ENCODE results near the gene CEP250.
"Not testable (repeated sequence)": the region's sequence is repeated elsewhere in the genome, so short reads cannot be mapped to it uniquely, and the experiment has no call there.

CEP250 gene

GRCh38 chr20:35443003-35443402 lies 12.4 kb upstream of the CEP250 start:
- no peak overlapping the region for H3K4me3 ChIP-seq (replicated peaks; ENCODE audit: low read depth, low read length)
- TF ChIP-seq, protein P1, sequence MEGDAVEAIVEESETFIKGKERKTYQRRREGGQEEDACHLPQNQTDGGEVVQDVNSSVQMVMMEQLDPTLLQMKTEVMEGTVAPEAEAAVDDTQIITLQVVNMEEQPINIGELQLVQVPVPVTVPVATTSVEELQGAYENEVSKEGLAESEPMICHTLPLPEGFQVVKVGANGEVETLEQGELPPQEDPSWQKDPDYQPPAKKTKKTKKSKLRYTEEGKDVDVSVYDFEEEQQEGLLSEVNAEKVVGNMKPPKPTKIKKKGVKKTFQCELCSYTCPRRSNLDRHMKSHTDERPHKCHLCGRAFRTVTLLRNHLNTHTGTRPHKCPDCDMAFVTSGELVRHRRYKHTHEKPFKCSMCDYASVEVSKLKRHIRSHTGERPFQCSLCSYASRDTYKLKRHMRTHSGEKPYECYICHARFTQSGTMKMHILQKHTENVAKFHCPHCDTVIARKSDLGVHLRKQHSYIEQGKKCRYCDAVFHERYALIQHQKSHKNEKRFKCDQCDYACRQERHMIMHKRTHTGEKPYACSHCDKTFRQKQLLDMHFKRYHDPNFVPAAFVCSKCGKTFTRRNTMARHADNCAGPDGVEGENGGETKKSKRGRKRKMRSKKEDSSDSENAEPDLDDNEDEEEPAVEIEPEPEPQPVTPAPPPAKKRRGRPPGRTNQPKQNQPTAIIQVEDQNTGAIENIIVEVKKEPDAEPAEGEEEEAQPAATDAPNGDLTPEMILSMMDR (IDR thresholded peaks at IDR 0.05; ENCODE audit: low read depth, low read length, missing control alignments), result no peak
- DNase-seq (ENCODE audit: extremely low read depth, low read depth), result peak; percentile 73

- DNase-seq (ENCODE audit: extremely low read depth, low read depth), result no peak
Measured at GRCh38 chr20:35444226-35444625, 11.2 kb upstream of the CEP250 start.

DNA sequence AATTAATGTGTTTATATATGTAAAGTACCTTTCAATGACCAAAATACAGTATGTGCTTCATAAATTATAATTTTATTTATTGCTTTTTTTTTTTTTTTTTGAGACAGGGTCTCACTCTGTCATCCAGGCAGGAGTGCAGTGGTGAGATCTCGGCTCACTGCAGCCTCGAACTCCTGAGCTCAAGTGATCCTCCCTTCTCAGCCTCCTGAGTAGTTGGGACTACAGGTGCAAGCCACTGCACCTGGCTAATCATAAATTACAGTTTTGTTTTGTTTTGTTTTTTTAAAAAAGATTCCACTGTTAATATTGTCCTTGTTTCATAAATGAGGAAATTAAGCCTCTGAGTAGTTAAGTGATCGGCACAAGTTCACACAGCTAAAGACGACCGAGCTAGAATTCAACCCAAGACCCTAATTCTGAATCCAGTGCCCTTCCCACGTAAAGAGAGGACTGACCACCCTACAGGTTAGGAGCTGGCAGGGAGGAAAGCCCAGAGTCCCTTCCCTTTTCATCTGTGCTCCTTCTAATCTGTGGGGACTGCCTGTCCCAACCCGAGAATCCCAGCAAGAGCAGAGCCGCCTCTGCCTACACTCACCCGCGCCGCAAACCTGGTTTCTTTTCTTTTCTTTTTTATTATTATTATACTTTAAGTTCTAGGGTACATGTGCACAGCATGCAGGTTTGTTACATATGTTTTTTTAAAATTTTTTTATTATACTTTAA lies 8.9 kb upstream of the CEP250 start:
- TF ChIP-seq, protein P1 (IDR thresholded peaks at IDR 0.05; ENCODE audit: low read depth, low read length, missing control alignments), result no peak
- DNase-seq (ENCODE audit: extremely low read depth, low read depth), result no peak
- H3K4me3 ChIP-seq (replicated peaks; ENCODE audit: low read depth, low read length), result 0 out of 2 replicates have a peak overlapping the region, but pooled peaks have one; percentile 12

More at GRCh38 chr20:35444226-35444625, 11.2 kb upstream of the CEP250 start:
- no peak overlapping the region for H3K4me3 ChIP-seq (replicated peaks; ENCODE audit: low read depth, low read length)
- TF ChIP-seq, protein P1 (IDR thresholded peaks at IDR 0.05; ENCODE audit: low read depth, low read length, missing control alignments), result no peak

GRCh38 chr20:35447082-35447789 lies 8.2 kb upstream of the CEP250 start:
- DNase-seq (ENCODE audit: extremely low read depth, low read depth), result peak; percentile 69
- H3K4me3 ChIP-seq (replicated peaks; ENCODE audit: low read depth, low read length), result 0 out of 2 replicates have a peak overlapping the region, but pooled peaks have one; percentile 12
- TF ChIP-seq, protein P1 (IDR thresholded peaks at IDR 0.05; ENCODE audit: low read depth, low read length, missing control alignments), result peak; percentile 98

GRCh38 chr20:35448788-35449373 lies 6.5 kb upstream of the CEP250 start:
- H3K4me3 ChIP-seq (replicated peaks; ENCODE audit: low read depth, low read length), result no peak overlapping the region
- TF ChIP-seq, protein P1 (IDR thresholded peaks at IDR 0.05; ENCODE audit: low read depth, low read length, missing control alignments), result no peak
- DNase-seq (ENCODE audit: extremely low read depth, low read depth), result no peak

GRCh38 chr20:35449855-35450254 lies 5.5 kb upstream of the CEP250 start:
- not testable (repeated sequence) for H3K4me3 ChIP-seq (replicated peaks; ENCODE audit: low read depth, low read length)

DNA sequence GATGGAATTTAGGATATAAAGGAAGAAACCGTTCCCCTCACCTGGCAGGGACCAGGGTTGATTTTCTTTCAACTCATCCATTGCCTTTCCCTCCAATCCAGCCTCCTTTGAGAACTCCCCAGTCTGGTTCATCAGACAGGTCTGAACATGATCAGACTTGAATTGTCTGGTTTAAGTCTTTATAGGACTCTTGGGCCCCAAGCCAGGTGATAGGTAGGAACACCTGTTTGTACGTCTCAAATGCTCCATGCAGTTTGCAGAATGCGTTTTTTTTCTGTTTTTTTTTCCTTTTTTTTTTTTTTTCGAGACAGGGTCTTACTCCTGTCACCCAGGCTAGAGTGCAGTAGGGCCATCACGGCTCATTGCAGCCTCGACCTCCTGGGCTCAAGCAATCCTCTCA lies 4.1 kb upstream of the CEP250 start:
- TF ChIP-seq, protein P1 (IDR thresholded peaks at IDR 0.05; ENCODE audit: low read depth, low read length, missing control alignments), result no peak
- no peak overlapping the region for H3K4me3 ChIP-seq (replicated peaks; ENCODE audit: low read depth, low read length)
- no peak for DNase-seq (ENCODE audit: extremely low read depth, low read depth)

More at GRCh38 chr20:35449855-35450254, 5.5 kb upstream of the CEP250 start:
- DNase-seq (ENCODE audit: extremely low read depth, low read depth), result not testable (repeated sequence)

Measured in HFF-Myc (cell line).